ENCODE measurements around the gene GPX5.

DNA sequence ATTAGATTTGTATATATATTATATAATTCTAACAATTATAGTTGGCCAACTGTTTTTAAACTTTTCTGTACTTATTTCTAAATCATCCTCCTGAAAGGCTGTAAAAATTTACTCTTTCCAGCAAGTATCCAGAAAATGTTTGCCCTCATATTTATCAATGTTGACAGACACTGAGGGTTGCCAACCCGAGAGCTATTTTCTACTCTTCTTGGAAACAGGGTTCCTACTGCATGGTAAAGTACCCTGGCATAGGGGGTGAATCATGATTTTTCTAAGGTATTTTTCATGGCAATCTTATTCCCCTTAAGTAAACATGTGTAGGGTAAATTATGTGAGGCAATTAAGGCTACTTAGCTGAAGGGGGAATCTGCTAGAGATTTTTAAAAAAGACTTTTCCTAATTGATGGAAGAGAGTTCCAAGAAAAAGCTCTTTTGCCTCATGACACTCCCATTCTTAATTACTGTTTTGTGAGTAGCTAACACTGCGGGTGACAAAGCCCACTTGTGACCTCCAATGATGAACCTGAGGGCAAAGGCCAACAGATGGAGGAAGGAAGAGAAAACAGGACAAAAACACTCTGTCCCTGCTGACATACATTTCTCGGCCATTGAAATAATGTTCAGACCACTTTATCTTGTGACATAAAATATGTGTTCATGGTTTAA is 37.9 kb downstream of the GPX5 start:
- TF ChIP-seq, protein P1, sequence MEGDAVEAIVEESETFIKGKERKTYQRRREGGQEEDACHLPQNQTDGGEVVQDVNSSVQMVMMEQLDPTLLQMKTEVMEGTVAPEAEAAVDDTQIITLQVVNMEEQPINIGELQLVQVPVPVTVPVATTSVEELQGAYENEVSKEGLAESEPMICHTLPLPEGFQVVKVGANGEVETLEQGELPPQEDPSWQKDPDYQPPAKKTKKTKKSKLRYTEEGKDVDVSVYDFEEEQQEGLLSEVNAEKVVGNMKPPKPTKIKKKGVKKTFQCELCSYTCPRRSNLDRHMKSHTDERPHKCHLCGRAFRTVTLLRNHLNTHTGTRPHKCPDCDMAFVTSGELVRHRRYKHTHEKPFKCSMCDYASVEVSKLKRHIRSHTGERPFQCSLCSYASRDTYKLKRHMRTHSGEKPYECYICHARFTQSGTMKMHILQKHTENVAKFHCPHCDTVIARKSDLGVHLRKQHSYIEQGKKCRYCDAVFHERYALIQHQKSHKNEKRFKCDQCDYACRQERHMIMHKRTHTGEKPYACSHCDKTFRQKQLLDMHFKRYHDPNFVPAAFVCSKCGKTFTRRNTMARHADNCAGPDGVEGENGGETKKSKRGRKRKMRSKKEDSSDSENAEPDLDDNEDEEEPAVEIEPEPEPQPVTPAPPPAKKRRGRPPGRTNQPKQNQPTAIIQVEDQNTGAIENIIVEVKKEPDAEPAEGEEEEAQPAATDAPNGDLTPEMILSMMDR (IDR thresholded peaks at IDR 0.05), result no peak
- TF ChIP-seq POLR2A (IDR thresholded peaks at IDR 0.05), result no peak
